Neural cell (in vitro differentiated cells): ENCODE data around the gene GAS7.

Experiments
- CTCF ChIP-seq: fragments of 450-650 bp; IDR thresholded peaks from 2 replicates; pipeline ENCODE4 v1.5.1; 2014; ENCODE audit warnings: antibody characterized with exemption, mild to moderate bottlenecking, moderate library complexity; ENCODE audit not compliant: poor library complexity, severe bottlenecking
- EP300 ChIP-seq: fragments of 450-650 bp; conservative IDR thresholded peaks from 2 replicates; pipeline ENCODE4 v1.6.1; 2014; ENCODE audit warnings: antibody characterized with exemption, mild to moderate bottlenecking, moderate library complexity; ENCODE audit not compliant: poor library complexity, severe bottlenecking
- EZH2 ChIP-seq: fragments of 200-600, 300-800 bp; shearing (Covaris generic), sonication (generic); IDR thresholded peaks from 2 replicates; pipeline ENCODE4 v1.6.1; 2014; ENCODE audit warnings: antibody characterized with exemption, low read length, borderline replicate concordance, mild to moderate bottlenecking; ENCODE audit not compliant: insufficient read depth, poor library complexity, severe bottlenecking
- MXI1 ChIP-seq: fragments of 450-650 bp; conservative IDR thresholded peaks from 2 replicates; pipeline ENCODE4 v1.6.1; 2014; ENCODE audit warnings: antibody characterized with exemption, mild to moderate bottlenecking; ENCODE audit not compliant: poor library complexity, severe bottlenecking
- POLR2AphosphoS5 ChIP-seq: IDR thresholded peaks from 2 replicates; pipeline ENCODE4 v1.6.1; 2012
- SMC3 ChIP-seq: fragments of 450-650 bp; conservative IDR thresholded peaks from 2 replicates; pipeline ENCODE4 v1.6.1; 2014; ENCODE audit warnings: antibody characterized with exemption, mild to moderate bottlenecking, moderate library complexity; ENCODE audit not compliant: poor library complexity

GRCh38 chr17:10021272-10021984 lies 177.0 kb downstream of the GAS7 start:
- TF ChIP-seq EZH2 (no peak), CTCF (no peak), EP300 (no peak), MXI1 (no peak), POLR2AphosphoS5 (no peak), SMC3 (no peak)
